KMS-11 (cell line): ENCODE measurements around the gene POU2F1.

Experiments used
- H2AFZ ChIP-seq: fragments of 200-600 bp; sonication (generic); 2 replicates; pipeline ENCODE4 v1.6.1; 2016; ENCODE audit warnings: antibody characterized with exemption, mixed run types, low read depth
- H3K27ac ChIP-seq: fragments of 200-600 bp; sonication (generic); 2 replicates; pipeline ENCODE4 v1.6.1; 2016; ENCODE audit warnings: mild to moderate bottlenecking, mixed run types
- H3K27me3 ChIP-seq: fragments of 200-600 bp; sonication (generic); 2 replicates; pipeline ENCODE4 v1.6.1; 2017; ENCODE audit warnings: mild to moderate bottlenecking, low read depth, mixed run types, moderate library complexity; ENCODE audit not compliant: insufficient read depth
- H3K36me3 ChIP-seq: fragments of 200-600 bp; sonication (generic); 2 replicates; pipeline ENCODE4 v1.6.1; 2017; ENCODE audit warnings: mild to moderate bottlenecking, mixed run types; ENCODE audit not compliant: insufficient read depth
- H3K4me1 ChIP-seq: fragments of 200-600 bp; sonication (generic); 2 replicates; pipeline ENCODE4 v1.6.1; 2016; ENCODE audit warnings: mild to moderate bottlenecking, low read depth, mixed run types; ENCODE audit not compliant: poor library complexity, severe bottlenecking
- H3K4me2 ChIP-seq: fragments of 200-600 bp; sonication (generic); 2 replicates; pipeline ENCODE4 v1.7.0; 2016; ENCODE audit warnings: mild to moderate bottlenecking, mixed run types
- H3K4me3 ChIP-seq: fragments of 200-600 bp; sonication (generic); IDR thresholded peaks from 2 replicates; pipeline ENCODE4 v1.6.1; 2017; ENCODE audit warnings: low read depth, low read length, mixed read lengths; ENCODE audit not compliant: insufficient read depth
- H3K79me2 ChIP-seq: fragments of 200-600 bp; sonication (generic); 2 replicates; pipeline ENCODE4 v1.6.1; 2016; ENCODE audit warnings: low read depth, mixed run types; ENCODE audit not compliant: insufficient read depth
- H3K9ac ChIP-seq: fragments of 200-600 bp; sonication (generic); 2 replicates; pipeline ENCODE4 v1.6.1; 2016; ENCODE audit warnings: mild to moderate bottlenecking, mixed run types
- H4K20me1 ChIP-seq: fragments of 200-600 bp; sonication (generic); 2 replicates; pipeline ENCODE4 v1.6.1; 2016; ENCODE audit warnings: mild to moderate bottlenecking, mixed run types; ENCODE audit not compliant: insufficient read depth
- TF ChIP-seq, protein P1 (sequence below): fragments of 200-600 bp; sonication (generic); conservative IDR thresholded peaks from 2 replicates; pipeline ENCODE4 v1.6.1; 2017; ENCODE audit warnings: low read depth, mild to moderate bottlenecking, antibody characterized with exemption, low read length, moderate library complexity, mixed read lengths

The POU2F1 gene

DNA sequence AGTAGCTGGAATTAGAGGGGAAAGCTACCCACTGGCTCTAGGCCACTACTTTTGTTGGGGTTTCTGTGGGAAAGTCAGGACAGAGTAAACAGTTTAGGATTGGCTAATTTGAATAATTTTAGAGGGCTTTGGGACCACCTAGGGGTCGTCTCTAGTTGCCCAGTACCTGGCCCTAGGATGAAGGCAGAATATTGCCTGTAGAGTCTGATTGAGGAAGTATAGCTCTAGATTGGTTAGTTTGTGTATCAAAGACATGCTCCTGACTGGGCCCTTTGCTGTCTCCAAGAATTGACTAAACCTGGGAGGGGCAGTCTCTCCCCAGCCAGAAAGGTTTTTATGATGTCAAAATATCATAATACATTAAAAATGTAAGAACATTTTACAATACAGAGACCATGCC lies 142.0 kb downstream of the POU2F1 start:
- Histone ChIP-seq H3K36me3 (no peaks in the 10 kb centered on the region), H3K27me3 (no peaks in the 10 kb centered on the region), H3K79me2 (peaks cover 6% of the 10 kb centered on the region), H4K20me1 (0 out of 2 replicates have a peak, but pooled peaks cover 6% of the 10 kb centered on the region), H3K4me2 (no peak overlapping the region), H3K4me3 (no peak overlapping the region), H2AFZ (no peak overlapping the region), H3K9ac (no peak overlapping the region), H3K4me1 (no peaks in the 10 kb centered on the region), H3K27ac (no peak overlapping the region)
- TF ChIP-seq, protein P1, sequence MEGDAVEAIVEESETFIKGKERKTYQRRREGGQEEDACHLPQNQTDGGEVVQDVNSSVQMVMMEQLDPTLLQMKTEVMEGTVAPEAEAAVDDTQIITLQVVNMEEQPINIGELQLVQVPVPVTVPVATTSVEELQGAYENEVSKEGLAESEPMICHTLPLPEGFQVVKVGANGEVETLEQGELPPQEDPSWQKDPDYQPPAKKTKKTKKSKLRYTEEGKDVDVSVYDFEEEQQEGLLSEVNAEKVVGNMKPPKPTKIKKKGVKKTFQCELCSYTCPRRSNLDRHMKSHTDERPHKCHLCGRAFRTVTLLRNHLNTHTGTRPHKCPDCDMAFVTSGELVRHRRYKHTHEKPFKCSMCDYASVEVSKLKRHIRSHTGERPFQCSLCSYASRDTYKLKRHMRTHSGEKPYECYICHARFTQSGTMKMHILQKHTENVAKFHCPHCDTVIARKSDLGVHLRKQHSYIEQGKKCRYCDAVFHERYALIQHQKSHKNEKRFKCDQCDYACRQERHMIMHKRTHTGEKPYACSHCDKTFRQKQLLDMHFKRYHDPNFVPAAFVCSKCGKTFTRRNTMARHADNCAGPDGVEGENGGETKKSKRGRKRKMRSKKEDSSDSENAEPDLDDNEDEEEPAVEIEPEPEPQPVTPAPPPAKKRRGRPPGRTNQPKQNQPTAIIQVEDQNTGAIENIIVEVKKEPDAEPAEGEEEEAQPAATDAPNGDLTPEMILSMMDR: no peak

DNA sequence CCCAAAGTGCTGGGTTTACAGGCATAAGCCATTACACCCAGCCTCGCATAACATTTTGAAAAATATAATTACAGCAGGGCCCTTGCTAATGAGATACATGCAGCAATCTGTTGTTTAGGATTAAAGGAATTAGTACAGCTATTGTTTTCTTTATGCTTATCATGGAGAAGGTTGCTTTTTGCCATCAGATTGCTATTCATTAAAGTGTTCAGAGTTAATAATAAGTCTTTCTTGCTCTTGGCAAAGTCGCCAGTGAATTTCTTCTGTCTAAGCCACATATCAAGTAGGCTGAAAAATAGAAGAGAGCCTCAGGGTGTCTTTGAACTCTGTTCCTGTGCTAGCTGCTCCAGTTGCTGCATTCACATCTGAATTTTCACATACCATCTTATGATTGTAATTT lies 144.1 kb downstream of the POU2F1 start:
- no peaks in the 10 kb centered on the region for H3K4me1 ChIP-seq
- H3K9ac ChIP-seq: no peak overlapping the region
- H3K4me3 ChIP-seq: no peak overlapping the region
- no peaks in the 10 kb centered on the region for H3K36me3 ChIP-seq
- H3K27ac ChIP-seq: no peak overlapping the region
- H3K79me2 ChIP-seq: peaks cover 6% of the 10 kb centered on the region
- TF ChIP-seq, protein P1: no peak
- 0 out of 2 replicates have a peak, but pooled peaks cover 6% of the 10 kb centered on the region for H4K20me1 ChIP-seq
- no peaks in the 10 kb centered on the region for H3K27me3 ChIP-seq
- no peak overlapping the region for H2AFZ ChIP-seq
- H3K4me2 ChIP-seq: no peak overlapping the region

DNA sequence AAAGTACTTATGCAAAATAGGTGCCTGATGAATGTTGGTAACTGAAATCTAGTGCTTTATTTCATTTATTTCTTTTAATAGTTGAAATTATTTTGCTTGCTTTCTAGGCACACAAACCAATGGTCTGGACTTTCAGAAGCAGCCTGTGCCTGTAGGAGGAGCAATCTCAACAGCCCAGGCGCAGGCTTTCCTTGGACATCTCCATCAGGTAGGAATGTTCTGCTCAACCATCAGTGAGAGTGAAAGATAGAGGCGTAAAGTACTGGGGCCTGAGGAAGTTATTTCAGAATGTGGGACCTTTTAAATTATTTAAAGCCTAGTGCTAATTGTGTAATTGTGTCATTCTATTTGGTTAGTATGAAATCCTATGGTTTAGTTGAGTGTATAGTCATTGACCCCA lies 144.7 kb downstream of the POU2F1 start:
- H3K27ac ChIP-seq: no peak overlapping the region
- H3K9ac ChIP-seq: no peak overlapping the region
- H2AFZ ChIP-seq: no peak overlapping the region
- TF ChIP-seq, protein P1: no peak
- H3K4me2 ChIP-seq: no peak overlapping the region
- 0 out of 2 replicates have a peak, but pooled peaks cover 6% of the 10 kb centered on the region for H4K20me1 ChIP-seq
- H3K4me1 ChIP-seq: no peaks in the 10 kb centered on the region
- no peaks in the 10 kb centered on the region for H3K27me3 ChIP-seq
- no peak overlapping the region for H3K4me3 ChIP-seq
- peaks cover 6% of the 10 kb centered on the region for H3K79me2 ChIP-seq
- no peaks in the 10 kb centered on the region for H3K36me3 ChIP-seq

DNA sequence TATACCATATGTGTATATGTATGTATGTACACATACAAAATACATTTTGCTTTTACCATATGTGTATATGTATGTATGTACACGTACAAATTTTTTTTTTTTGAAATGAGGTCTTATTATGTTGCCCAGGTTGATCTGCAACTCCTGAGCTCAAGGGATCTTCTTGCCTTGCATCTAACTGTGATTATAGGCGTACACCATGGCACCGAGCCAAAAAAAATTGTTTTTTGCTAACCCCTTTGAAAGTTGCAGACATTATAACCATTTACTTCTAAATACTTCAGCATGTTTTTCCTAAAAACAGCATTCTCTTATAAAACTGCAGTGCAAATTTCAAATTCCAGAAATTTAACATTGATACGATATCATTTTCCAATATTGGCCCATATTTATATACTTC lies 147.0 kb downstream of the POU2F1 start:
- TF ChIP-seq, protein P1: no peak
- Histone ChIP-seq H4K20me1 (no peaks in the 10 kb centered on the region), H3K9ac (no peak overlapping the region), H3K27ac (no peak overlapping the region), H3K4me1 (no peaks in the 10 kb centered on the region), H3K4me2 (no peak overlapping the region), H3K4me3 (no peak overlapping the region), H2AFZ (no peak overlapping the region), H3K36me3 (no peaks in the 10 kb centered on the region), H3K79me2 (no peaks in the 10 kb centered on the region), H3K27me3 (no peaks in the 10 kb centered on the region)
